Small intestine (tissue), 7 donors: ENCODE data around the gene USP48. TPM values are rescaled to one million over a fixed set of nuclear protein-coding genes. Genes with fewer than 3 reads are reported as not detected.

ENCODE experiments used
- DNase-seq, 2 donors: peaks; one replicate each; pipeline versions ENCODE4 v3.0.0 to v3.0.0-alpha.2; 2013
- FAIRE-seq: peaks from 2 replicates; lab custom pipeline; 2012; peaks lifted over from hg19 to GRCh38; lab: Jason Lieb, UNC
- H3K27ac ChIP-seq, 3 donors: one replicate each; pipeline ENCODE4 v1.5.1; 2013; ENCODE audit warnings: low read length in 2 of 3, mild to moderate bottlenecking in 2 of 3, control low read depth in 1 of 3, inconsistent platforms in 1 of 3, low read depth in 1 of 3, moderate library complexity in 1 of 3
- H3K27me3 ChIP-seq, 3 donors: one replicate each; pipeline ENCODE4 v1.6.1; 2013; ENCODE audit warnings: low read length in 3 of 3, inconsistent platforms in 1 of 3; ENCODE audit not compliant: control insufficient read depth in 3 of 3, insufficient read depth in 3 of 3
- H3K36me3 ChIP-seq, 3 donors: one replicate each; pipeline ENCODE4 v1.6.1; 2013; ENCODE audit warnings: low read length in 3 of 3, inconsistent platforms in 1 of 3, low read depth in 1 of 3, mild to moderate bottlenecking in 1 of 3, moderate library complexity in 1 of 3; ENCODE audit not compliant: control insufficient read depth in 3 of 3, insufficient read depth in 2 of 3
- H3K4me1 ChIP-seq, 3 donors: one replicate each; pipeline ENCODE4 v1.6.1; 2013; ENCODE audit warnings: low read length in 2 of 3, inconsistent platforms in 1 of 3, low read depth in 1 of 3, mild to moderate bottlenecking in 1 of 3, moderate library complexity in 1 of 3; ENCODE audit not compliant: control insufficient read depth in 3 of 3, insufficient read depth in 2 of 3
- H3K4me3 ChIP-seq, 3 donors: one replicate each; pipeline ENCODE4 v1.5.1; 2013; ENCODE audit warnings: low read length in 3 of 3, control low read depth in 1 of 3, inconsistent platforms in 1 of 3, low read depth in 1 of 3, mild to moderate bottlenecking in 1 of 3, moderate library complexity in 1 of 3
- H3K9me3 ChIP-seq, 2 donors: one replicate each; pipeline ENCODE4 v1.6.1; 2013; ENCODE audit warnings: low read depth in 1 of 2, low read length in 1 of 2; ENCODE audit not compliant: control insufficient read depth in 2 of 2, insufficient read depth in 1 of 2
- WGBS, 3 donors: extraction: QIAGEN DNeasy Blood & Tissue Kit; methylation state at CpG; one replicate each; pipeline ENCODE4 v1.1.7; 2013; 5-methylcytosine and 5-hydroxymethylcytosine counted together
- polyA plus RNA-seq, 4 donors: library from polyadenylated mRNA; stranded (reverse) in 3 of 4; unstranded in 1 of 4; fragments of 200-250 nt in 3 of 4; fragments of 120-200 nt in 1 of 4; gene quantifications; one replicate each; pipeline versions ENCODE4 v1.2.1 to v1.2.3, GENCODE V29; 2013
- donor health status: healthy with polysubstance abuse.
- donor health status: control.
- donor health status: control.
- donor health status: Bipolar disorder and iron deficiency.
- donor health status: healthy.

The USP48 gene
- polyA plus RNA-seq, 4 donors, result 15.1 to 43.1 (median 17.8) TPM

DNA sequence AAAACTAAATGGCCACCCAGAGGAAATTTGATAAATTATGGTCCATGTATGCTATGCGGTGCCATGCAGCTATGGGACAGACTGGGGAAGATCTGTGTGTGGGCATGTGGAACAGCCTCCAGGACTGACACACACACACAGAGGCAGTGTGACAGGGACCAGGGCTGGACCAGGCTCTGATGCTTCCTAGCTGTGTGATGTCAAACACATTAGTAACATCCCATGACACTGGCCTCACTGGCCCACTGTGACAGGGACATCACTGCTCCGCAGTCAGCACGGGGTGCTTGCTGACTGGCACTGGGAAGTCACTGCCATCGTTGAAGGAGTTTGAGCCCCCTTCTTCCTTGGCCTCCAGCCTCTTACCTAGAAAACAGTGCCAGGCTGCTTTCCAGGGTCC lies 127.7 kb downstream of the USP48 start:
- peaks cover 0 to 12% (median 0%) of the 10 kb centered on the region in 3 donors for H3K27me3 ChIP-seq
- no peak for FAIRE-seq

DNA sequence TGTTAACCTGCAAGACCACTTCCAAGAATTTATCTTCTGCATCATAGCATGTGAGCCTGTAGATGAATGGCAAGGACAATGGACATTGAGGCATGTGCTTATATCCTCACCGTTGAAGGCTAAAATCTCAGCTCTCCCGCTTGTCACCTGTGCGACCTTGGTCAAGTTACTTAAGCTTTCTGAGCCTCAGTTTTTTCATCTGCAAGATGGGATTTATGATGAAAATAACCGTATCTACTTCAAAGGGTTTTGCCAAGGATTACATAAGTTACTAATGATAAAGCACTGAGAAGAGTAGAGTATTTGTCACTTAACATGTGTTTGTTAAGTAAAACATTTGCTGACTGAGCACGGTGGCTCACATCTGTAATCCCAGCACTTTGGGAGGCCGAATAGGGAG lies 128.7 kb downstream of the USP48 start:
- FAIRE-seq, result no peak
- WGBS, 3 donors, result 81 to 87% (median 83%) methylated on average over 6 of the region's 6 CpGs
- Histone ChIP-seq H3K9me3 (no peaks in the 10 kb centered on the region), H3K36me3 (peaks cover 0 to 2% (median 0%) of the 10 kb centered on the region in 3 donors), H3K27ac (no peak overlapping the region), H3K4me3 (no peak overlapping the region), H3K4me1 (peaks cover 3 to 26% (median 4%) of the 10 kb centered on the region in 3 donors), H3K27me3 (peaks cover 0 to 4% (median 0%) of the 10 kb centered on the region in 3 donors)
- DNase-seq, result no peak

More for the DNA sequence above, 127.7 kb downstream of the USP48 start:
- 85 to 87% (median 86%) methylated on average over 4 of the region's 4 CpGs for WGBS, 3 donors
- H3K36me3 ChIP-seq, result peaks cover 0 to 2% (median 0%) of the 10 kb centered on the region in 3 donors
- no peaks in the 10 kb centered on the region for H3K9me3 ChIP-seq
- H3K4me1 ChIP-seq, result peaks cover 3 to 30% (median 4%) of the 10 kb centered on the region in 3 donors
- H3K4me3 ChIP-seq, result no peak overlapping the region
- H3K27ac ChIP-seq, result no peak overlapping the region
- no peak for DNase-seq

- WGBS, 3 donors, result 65 to 72% (median 70%) methylated on average over 6 of the region's 6 CpGs
- DNase-seq, result no peak
- peaks cover 0 to 2% (median 0%) of the 10 kb centered on the region in 3 donors for H3K36me3 ChIP-seq
- FAIRE-seq, result no peak
- peaks cover 3 to 26% (median 4%) of the 10 kb centered on the region in 3 donors for H3K4me1 ChIP-seq
- H3K27me3 ChIP-seq, result peaks cover 0 to 4% (median 0%) of the 10 kb centered on the region in 3 donors
- no peak overlapping the region for H3K4me3 ChIP-seq
- no peak overlapping the region for H3K27ac ChIP-seq
- H3K9me3 ChIP-seq, result no peaks in the 10 kb centered on the region
Observed at GRCh38 chr1:21653744-21654100, 129.2 kb downstream of the USP48 start.

DNA sequence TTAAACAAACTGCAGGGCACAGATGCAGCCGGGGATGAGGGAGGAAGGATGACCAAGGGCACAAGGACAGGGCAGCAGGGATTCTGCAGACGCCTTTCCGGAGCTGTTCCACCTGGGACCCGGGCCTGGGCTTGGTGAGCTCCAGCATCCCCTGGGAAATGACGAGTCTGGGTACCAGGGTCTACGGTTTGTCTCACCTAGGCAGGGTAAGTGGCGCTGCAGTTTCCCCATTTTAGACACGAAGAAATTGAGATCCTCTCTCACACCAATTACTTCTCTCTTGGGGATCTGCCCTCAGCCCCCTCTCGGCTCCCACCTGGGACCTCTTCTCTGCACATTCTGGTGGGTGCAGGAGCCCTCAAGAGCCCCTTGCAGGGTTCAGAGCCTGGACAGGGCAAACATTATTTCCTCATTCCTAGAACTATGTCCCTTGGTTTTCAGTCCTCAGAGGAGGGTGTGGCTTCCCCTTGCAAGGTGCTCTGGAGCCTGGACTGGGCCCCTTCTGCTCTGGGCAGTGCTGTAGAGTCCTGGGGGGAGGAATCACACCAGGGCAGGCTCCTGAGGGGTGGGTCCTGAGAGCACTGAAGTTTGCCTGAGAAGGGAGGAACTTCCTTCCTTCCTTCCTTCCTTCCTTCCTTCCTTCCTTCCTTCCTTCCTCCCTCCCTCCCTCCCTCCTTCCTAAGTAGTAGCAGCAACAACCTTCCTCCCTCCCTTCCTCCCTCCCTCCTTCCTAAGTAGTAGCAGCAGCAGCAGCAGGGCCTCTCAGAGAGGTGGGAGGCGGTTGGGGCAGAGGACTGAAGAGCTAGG lies 129.8 kb downstream of the USP48 start:
- 34 to 53% (median 51%) methylated on average over 10 of the region's 10 CpGs for WGBS, 3 donors
- Histone ChIP-seq H3K36me3 (peaks cover 0 to 2% (median 0%) of the 10 kb centered on the region in 3 donors), H3K4me3 (no peak overlapping the region), H3K27ac (peak overlapping the region in 1 of 3 donors; percentile 36), H3K27me3 (peaks cover 0 to 4% (median 0%) of the 10 kb centered on the region in 3 donors), H3K4me1 (peaks cover 3 to 30% (median 4%) of the 10 kb centered on the region in 3 donors), H3K9me3 (no peaks in the 10 kb centered on the region)
- FAIRE-seq (no peak), DNase-seq (peak; percentile 32 to 71)

DNA sequence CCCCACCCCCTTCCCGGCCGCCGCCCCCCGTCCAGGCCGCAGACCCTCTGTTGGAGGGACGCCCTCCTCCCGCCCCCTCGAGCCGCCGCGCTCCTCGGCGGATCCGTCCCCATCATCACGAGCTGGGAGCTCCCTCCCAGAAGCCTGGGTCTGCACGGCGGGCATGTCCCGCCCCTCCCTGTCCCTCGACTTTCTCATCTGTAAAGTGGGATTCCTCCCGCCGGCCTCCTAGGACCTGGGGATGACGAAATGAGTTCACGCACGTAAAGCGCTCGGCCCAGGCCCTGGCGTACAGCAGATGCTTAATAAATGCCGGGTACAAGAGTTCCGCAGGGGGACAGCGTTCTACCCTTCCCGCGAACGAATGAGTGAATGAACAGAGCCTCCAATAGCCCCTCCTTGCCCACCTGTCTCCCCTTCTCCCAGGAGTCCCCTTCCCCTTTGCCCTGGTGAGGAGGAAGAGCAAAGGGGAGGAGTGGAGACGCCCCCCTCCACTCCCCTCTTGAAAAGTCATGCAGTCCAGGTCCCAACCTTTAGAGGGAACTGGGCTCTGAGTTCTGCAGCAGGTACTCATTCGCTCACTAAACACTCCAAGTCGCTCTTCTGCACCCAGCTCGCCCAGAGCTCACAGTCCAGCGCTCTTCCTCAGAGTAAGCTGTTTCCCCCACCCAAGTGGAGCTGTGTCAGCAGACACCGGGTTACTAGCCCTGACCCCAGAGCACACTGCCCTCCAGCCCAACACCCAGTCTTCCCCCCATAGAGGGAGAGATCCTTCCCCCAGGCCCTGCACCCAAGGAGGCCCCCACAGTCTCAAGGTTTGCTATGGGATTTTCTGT lies 130.6 kb downstream of the USP48 start:
- H3K27ac ChIP-seq, result peak overlapping the region in 1 of 3 donors; percentile 36
- WGBS, 3 donors, result 11 to 18% (median 16%) methylated on average over 24 to 39 of the region's 39 CpGs
- H3K9me3 ChIP-seq, result no peaks in the 10 kb centered on the region
- peak in 1 of 2 donors; percentile 39 for DNase-seq
- H3K4me3 ChIP-seq, result peak overlapping the region in 2 of 3 donors; percentile 26 to 50
- peaks cover 0 to 2% (median 0%) of the 10 kb centered on the region in 3 donors for H3K36me3 ChIP-seq
- H3K4me1 ChIP-seq, result peaks cover 3 to 34% (median 4%) of the 10 kb centered on the region in 3 donors
- FAIRE-seq, result no peak
- H3K27me3 ChIP-seq, result peaks cover 0 to 4% (median 0%) of the 10 kb centered on the region in 3 donors

DNA sequence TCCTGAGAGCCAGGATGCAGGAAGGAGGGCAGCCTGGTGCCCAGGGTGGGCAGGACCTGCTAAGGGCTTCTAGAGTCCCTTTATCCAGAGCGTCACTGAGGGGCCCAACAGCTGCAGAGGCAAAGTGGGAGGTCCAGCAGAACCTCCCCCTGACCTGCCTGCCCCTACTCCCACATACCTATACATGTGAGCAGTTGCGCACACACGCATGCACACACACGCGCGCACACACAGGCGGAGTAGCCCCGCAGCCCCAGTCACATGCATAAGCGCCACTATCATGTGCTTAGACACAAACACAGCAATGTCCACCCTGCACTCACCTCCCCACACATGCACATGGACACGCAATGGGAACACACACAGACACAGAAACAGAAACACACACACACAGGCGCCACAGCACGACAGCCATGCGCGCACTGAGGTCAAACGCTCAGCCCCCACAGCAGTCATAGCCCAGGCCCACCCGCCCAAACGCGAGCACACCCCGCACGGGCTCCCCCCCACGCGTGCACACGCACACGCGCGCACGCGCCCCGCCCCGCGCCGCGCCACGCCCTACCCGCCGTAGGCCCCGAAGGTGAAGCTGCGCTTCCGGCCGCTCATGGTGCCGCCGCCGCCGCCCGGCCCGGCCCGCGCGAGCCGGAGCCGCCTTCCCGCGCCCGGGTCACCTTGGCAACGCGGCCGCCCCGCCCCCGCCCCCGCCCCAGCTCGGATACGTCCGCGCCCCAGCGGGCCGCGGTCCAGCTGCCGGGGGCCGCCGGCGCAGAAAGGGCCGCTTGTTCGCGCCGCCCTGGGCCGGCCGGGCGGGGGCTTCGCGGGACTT lies 131.5 kb downstream of the USP48 start:
- Histone ChIP-seq H3K36me3 (no peaks in the 10 kb centered on the region), H3K4me3 (peak overlapping the region in 2 of 3 donors; percentile 44 to 50), H3K9me3 (no peaks in the 10 kb centered on the region), H3K27me3 (peaks cover 0 to 4% (median 0%) of the 10 kb centered on the region in 3 donors), H3K27ac (peak overlapping the region in 1 of 3 donors; percentile 6), H3K4me1 (peaks cover 3 to 34% (median 4%) of the 10 kb centered on the region in 3 donors)
- 2 to 4% (median 3%) methylated on average over 26 to 80 of the region's 80 CpGs for WGBS, 3 donors
- FAIRE-seq, result no peak
- peak; percentile 40 to 88 for DNase-seq

GRCh38 chr1:21650400-21650799 lies 132.5 kb downstream of the USP48 start:
- H3K27ac ChIP-seq, result no peak overlapping the region
- H3K9me3 ChIP-seq, result no peaks in the 10 kb centered on the region
- WGBS, 3 donors, result 43 to 66% (median 59%) methylated on average over 9 of the region's 9 CpGs
- H3K27me3 ChIP-seq, result peaks cover 0 to 4% (median 0%) of the 10 kb centered on the region in 3 donors
- peaks cover 3 to 34% (median 4%) of the 10 kb centered on the region in 3 donors for H3K4me1 ChIP-seq
- DNase-seq (no peak), FAIRE-seq (no peak)
- H3K36me3 ChIP-seq, result no peaks in the 10 kb centered on the region
- no peak overlapping the region for H3K4me3 ChIP-seq
